ENCODE measurements around the gene CFAP97D2. TPM values are rescaled to one million over a fixed set of nuclear protein-coding genes. Genes with fewer than 3 reads are reported as not detected.

The CFAP97D2 gene
- total RNA-seq, 6 experiments from 2014 or later = not detected

DNA sequence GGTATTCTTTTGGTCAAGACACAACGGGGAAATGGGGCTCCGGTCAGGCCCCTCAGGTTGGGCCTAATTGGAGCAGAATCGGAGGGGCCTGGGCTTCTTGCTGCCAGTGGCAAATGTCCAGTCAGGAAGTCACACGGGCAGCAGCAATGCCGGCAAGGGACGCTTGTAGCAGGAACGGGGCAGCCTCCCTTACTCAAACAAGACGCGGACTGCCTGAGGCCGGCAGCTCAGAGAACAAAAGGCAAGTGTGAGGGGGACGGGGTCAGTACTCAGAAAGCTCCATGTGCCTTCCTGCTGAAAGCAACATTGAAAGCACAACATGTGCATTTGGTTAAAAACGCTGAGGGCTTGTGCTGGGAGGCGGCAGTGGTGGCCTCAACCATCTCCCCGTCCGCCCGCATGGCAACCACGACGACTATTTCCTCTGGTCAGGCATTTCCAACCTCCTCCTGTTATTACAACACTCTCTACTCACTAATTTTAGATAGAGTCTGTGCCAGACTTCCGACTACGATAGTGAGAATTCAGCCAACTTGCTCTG is 26.2 kb upstream of the CFAP97D2 start:
- DNase-seq (peak in 1 of 3 donors; percentile 37), ATAC-seq (no peak)
- Histone ChIP-seq H3K4me1 (peaks cover 0 to 10% (median 0%) of the 10 kb centered on the region in 4 donors), H3K36me3 (no peaks in the 10 kb centered on the region), H3K27ac (no peak overlapping the region), H3K27me3 (no peaks in the 10 kb centered on the region), H3K4me3 (no peak overlapping the region), H3K9me3 (no peaks in the 10 kb centered on the region)
- 48% methylated on average over 15 of the region's 20 CpGs for WGBS (ENCODE audit: insufficient coverage, low coverage, low lambda C conversion rate, missing lambda C conversion rate)
- TF ChIP-seq POLR2A (IDR thresholded peaks at IDR 0.05) (no peak), CTCF (IDR thresholded peaks at IDR 0.05) (no peak)
- intact Hi-C loops (cut with DNase I) = no loop called here

DNA sequence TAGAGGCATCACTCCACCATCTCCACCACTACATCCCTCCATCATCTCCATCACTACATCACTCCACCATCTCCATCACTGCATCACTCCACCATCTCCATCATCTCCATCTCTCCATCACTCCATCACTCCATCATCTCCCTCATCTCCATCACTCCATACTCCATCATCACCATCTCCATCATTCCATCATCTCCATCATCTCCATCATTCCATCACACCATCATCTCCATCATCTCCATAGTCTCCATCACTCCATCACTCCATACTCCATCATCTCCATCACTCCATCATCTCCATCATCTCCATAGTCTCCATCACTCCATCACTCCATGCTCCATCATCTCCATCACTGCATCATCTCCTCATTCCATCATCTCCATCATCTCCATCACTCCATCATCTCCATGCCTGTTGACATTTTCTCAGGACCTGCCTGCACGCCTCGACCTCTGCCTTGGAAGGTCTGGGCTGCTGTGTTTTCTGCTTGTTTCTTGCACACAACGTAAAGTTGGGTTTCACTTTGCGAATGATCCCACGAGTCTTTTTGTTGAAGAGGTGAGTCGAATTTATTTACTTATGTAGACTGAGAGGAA is 25.5 kb upstream of the CFAP97D2 start:
- intact Hi-C loops (cut with DNase I) = no loop called here
- no peak overlapping the region for H3K4me3 ChIP-seq
- WGBS (ENCODE audit: insufficient coverage, low coverage, low lambda C conversion rate, missing lambda C conversion rate) = 80% methylated on average over 6 of the region's 6 CpGs
- no peak overlapping the region for H3K27ac ChIP-seq
- peaks cover 0 to 10% (median 0%) of the 10 kb centered on the region in 4 donors for H3K4me1 ChIP-seq
- no peaks in the 10 kb centered on the region for H3K9me3 ChIP-seq
- no peaks in the 10 kb centered on the region for H3K36me3 ChIP-seq
- TF ChIP-seq POLR2A (IDR thresholded peaks at IDR 0.05) (no peak), CTCF (IDR thresholded peaks at IDR 0.05) (no peak)
- no peaks in the 10 kb centered on the region for H3K27me3 ChIP-seq
- no peak for DNase-seq
- ATAC-seq = no peak

DNA sequence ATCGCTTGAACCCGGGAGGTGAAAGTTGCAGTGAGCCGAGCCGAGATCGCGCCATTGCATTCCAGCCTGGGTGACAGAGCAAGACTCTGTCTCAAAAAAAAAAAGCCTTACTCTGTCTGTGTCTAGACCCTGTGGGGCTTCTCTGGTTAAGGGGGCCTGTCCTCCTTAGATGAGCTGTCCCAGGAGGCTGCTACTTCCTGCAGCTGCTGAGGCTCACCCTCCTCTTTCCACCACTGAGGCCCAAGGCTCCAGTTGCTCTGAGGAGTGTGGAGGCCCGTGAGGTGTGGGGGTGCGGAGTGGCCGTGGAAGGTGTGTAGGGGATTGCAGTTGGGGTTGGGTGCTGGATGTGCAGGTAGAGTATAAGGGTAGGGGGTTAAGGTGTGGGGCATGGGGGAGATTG is 24.6 kb upstream of the CFAP97D2 start:
- WGBS (ENCODE audit: insufficient coverage, low coverage, low lambda C conversion rate, missing lambda C conversion rate) = 64% methylated on average over 3 of the region's 9 CpGs
- ATAC-seq = no peak
- DNase-seq = no peak
- no peaks in the 10 kb centered on the region for H3K36me3 ChIP-seq
- peaks cover 0 to 10% (median 0%) of the 10 kb centered on the region in 4 donors for H3K4me1 ChIP-seq
- H3K9me3 ChIP-seq = no peaks in the 10 kb centered on the region
- intact Hi-C loops (cut with DNase I) = no loop called here
- no peak overlapping the region for H3K27ac ChIP-seq
- TF ChIP-seq POLR2A (IDR thresholded peaks at IDR 0.05) (no peak), CTCF (IDR thresholded peaks at IDR 0.05) (no peak)
- no peaks in the 10 kb centered on the region for H3K27me3 ChIP-seq
- H3K4me3 ChIP-seq = no peak overlapping the region

GRCh38 chr13:114155320-114155719 is 23.7 kb upstream of the CFAP97D2 start:
- Histone ChIP-seq H3K4me3 (no peak overlapping the region), H3K36me3 (no peaks in the 10 kb centered on the region), H3K4me1 (peaks cover 0 to 10% (median 0%) of the 10 kb centered on the region in 4 donors), H3K27ac (no peak overlapping the region), H3K9me3 (no peaks in the 10 kb centered on the region), H3K27me3 (no peaks in the 10 kb centered on the region)
- TF ChIP-seq POLR2A (IDR thresholded peaks at IDR 0.05) = no peak
- TF ChIP-seq CTCF (IDR thresholded peaks at IDR 0.05) = no peak
- no peak for ATAC-seq
- intact Hi-C loops (cut with DNase I) = no loop called here
- 73% methylated on average over 3 of the region's 3 CpGs for WGBS (ENCODE audit: insufficient coverage, low coverage, low lambda C conversion rate, missing lambda C conversion rate)
- peak in 1 of 3 donors; percentile 35 for DNase-seq

Measured in right lobe of liver (tissue), 6 donors.